ENCODE data around the gene DGCR2. TPM values are rescaled to one million over a fixed set of nuclear protein-coding genes. Genes with fewer than 3 reads are reported as not detected.

Gene DGCR2
- total RNA-seq, 3 donors from 2014 or later = 36.8 to 58.4 (median 42.9) TPM

DNA sequence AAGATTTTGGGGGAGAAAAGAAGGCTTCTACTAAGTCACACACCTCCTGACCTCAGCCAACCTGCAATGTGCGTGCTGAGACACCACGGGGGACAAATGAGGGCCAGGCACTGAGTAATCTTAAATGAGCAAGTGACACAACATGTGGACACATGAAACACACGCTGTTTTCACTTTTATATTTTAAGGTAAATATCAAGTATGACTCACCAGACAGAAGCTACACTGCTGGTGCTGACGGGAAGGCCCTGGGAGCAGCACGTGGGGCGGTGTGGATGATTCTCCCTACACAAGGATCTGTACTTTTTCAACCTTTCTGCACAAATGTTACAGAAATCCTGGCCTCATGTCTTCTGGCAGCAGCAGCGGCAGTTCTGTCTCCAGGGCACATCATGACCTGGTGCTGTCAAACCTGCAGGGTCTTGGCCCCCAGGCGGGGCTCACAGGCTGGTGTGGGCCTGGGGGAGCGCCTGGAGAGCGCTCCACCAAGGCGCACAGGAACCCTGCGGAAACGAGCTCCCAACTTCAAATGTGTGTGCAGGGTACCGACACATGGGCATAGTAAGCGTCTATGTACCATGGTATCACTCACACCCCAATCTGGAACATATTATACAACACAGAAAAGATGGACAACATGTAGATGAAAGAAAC lies 61.7 kb downstream of the DGCR2 start:
- TF ChIP-seq POLR2A (IDR thresholded peaks at IDR 0.05) (no peak), POLR2AphosphoS5 (IDR thresholded peaks at IDR 0.05) (no peak)
- TF ChIP-seq, protein P1, sequence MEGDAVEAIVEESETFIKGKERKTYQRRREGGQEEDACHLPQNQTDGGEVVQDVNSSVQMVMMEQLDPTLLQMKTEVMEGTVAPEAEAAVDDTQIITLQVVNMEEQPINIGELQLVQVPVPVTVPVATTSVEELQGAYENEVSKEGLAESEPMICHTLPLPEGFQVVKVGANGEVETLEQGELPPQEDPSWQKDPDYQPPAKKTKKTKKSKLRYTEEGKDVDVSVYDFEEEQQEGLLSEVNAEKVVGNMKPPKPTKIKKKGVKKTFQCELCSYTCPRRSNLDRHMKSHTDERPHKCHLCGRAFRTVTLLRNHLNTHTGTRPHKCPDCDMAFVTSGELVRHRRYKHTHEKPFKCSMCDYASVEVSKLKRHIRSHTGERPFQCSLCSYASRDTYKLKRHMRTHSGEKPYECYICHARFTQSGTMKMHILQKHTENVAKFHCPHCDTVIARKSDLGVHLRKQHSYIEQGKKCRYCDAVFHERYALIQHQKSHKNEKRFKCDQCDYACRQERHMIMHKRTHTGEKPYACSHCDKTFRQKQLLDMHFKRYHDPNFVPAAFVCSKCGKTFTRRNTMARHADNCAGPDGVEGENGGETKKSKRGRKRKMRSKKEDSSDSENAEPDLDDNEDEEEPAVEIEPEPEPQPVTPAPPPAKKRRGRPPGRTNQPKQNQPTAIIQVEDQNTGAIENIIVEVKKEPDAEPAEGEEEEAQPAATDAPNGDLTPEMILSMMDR (IDR thresholded peaks at IDR 0.05) = no peak
- intact Hi-C loops (cut with DNase I; ENCODE audit: low total_unique reads) = loop anchor here (5.0 kb wide), 1 partner anchor 33 kb away; no protein-coding TSS in a partner anchor
- Histone ChIP-seq H3K9me3 (no peaks in the 10 kb centered on the region), H3K4me1 (no peaks in the 10 kb centered on the region), H3K27me3 (no peaks in the 10 kb centered on the region), H3K27ac (no peak overlapping the region), H3K36me3 (no peaks in the 10 kb centered on the region), H3K4me3 (no peak overlapping the region)
- no peak for DNase-seq (ENCODE audit: low spot score in 2 of 2)

DNA sequence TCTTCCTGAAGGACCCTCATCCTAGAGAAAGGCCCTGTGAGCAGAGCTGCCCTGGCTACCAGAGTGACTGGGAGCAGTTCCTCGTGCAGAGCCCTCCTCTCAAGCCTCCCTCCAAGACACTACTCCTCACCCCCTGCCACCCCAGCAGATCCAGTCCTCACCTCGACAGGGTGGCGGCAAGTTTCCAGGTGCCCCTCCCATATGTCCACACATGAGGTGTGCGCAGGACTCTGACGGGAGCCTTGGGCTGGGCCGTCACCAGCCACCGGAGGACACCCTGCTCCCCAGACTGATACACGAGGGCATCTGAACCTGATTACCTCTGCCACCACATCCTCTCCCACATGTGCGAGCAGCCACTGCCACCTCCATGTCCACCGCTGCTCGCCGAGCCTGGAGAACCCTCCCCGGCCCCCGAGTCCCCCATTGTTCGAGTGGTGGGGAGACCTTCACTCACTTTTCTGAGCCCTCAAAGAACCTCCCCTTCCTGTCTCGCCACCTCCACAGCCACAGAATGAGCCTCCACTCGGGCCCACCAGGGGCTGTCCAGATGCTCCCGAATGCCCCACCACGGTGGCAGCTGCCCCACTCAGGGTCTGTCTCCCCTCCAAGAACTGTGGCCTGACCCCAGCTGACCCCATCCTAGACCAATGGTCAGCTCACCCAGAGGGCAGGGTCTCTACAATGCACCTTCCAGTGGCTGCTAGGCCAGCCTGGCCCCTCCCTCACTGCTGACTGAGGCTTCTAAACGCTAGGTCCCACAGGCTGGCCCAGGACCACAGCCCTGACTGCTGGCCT lies 62.5 kb downstream of the DGCR2 start:
- DNase-seq (ENCODE audit: low spot score in 2 of 2) = no peak
- Histone ChIP-seq H3K27ac (no peak overlapping the region), H3K9me3 (no peaks in the 10 kb centered on the region), H3K4me3 (no peak overlapping the region), H3K27me3 (no peaks in the 10 kb centered on the region), H3K4me1 (no peaks in the 10 kb centered on the region), H3K36me3 (no peaks in the 10 kb centered on the region)
- TF ChIP-seq, protein P1 (IDR thresholded peaks at IDR 0.05) = no peak
- TF ChIP-seq POLR2A (IDR thresholded peaks at IDR 0.05) (no peak), POLR2AphosphoS5 (IDR thresholded peaks at IDR 0.05) (no peak)
- intact Hi-C loops (cut with DNase I; ENCODE audit: low total_unique reads) = loop anchor here (5.0 kb wide), 1 partner anchor 32 kb away; no protein-coding TSS in a partner anchor

DNA sequence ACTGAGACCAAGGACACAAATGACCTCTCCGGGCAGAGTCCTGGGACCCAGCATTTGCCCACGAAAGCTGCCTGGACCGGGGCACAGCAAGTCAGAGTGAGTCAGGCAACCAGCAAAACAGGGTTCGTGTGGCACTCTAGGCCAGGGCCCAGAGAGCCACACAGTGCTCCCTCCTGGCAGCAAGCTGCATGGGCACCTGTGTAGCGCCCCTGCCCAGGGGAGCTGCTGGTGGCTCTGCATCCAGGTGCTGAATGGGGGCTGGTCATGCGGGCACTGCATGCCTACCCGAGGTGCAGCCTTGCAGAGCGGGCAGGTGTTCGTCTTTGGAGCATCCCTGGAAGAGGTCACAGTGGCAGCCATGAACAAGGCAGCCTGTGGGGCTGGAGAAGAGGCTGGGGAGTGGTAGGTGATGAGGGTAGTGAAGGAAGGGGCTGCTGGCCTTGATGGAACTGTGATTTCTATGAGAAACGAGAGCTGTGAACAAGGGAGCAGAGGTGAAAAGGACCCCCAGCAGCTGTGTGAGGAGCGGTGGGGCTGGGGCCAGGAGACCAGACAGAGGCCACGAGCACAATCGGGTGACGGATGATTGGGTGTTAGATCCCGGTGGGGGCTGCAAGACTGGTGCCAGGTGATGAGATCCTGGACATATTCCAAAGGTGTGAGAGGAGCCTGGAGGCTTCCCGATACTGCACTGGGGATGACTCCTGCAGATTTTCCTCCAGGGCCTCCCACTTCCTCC lies 63.3 kb downstream of the DGCR2 start:
- no peak for TF ChIP-seq POLR2A (IDR thresholded peaks at IDR 0.05)
- TF ChIP-seq, protein P1 (IDR thresholded peaks at IDR 0.05) = no peak
- TF ChIP-seq POLR2AphosphoS5 (IDR thresholded peaks at IDR 0.05) = no peak
- Histone ChIP-seq H3K9me3 (no peaks in the 10 kb centered on the region), H3K27me3 (no peaks in the 10 kb centered on the region), H3K4me1 (no peaks in the 10 kb centered on the region), H3K4me3 (no peak overlapping the region), H3K36me3 (no peaks in the 10 kb centered on the region), H3K27ac (no peak overlapping the region)
- DNase-seq (ENCODE audit: low spot score in 2 of 2) = no peak
- intact Hi-C loops (cut with DNase I; ENCODE audit: low total_unique reads) = no loop called here

DNA sequence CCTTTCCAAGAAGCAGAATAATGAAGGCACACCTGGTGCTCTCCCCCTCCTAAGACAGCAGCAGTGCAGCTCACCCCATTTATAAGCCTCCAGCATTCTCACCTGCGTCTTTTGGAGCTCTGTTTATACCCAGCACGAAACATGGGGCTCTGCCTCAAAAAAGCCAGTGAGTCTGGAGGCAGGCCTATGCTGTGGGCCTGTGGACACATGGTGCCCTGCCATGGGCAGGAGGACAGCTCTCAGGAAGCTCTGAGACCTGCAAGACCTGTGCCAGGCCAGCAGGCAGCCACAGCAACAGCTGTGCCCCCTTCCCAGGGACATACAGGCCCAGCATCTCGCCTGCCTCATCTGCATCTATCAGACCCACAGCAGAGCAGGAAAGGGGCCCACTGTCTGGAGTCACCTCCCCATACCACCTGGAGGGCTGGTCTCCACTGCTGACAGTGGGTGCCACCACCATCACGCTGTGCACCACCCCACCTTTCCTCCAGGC lies 64.2 kb downstream of the DGCR2 start:
- Histone ChIP-seq H3K36me3 (no peaks in the 10 kb centered on the region), H3K4me1 (no peaks in the 10 kb centered on the region), H3K27me3 (no peaks in the 10 kb centered on the region), H3K27ac (no peak overlapping the region), H3K9me3 (no peaks in the 10 kb centered on the region), H3K4me3 (no peak overlapping the region)
- intact Hi-C loops (cut with DNase I; ENCODE audit: low total_unique reads) = no loop called here
- DNase-seq (ENCODE audit: low spot score in 2 of 2) = no peak
- TF ChIP-seq, protein P1 (IDR thresholded peaks at IDR 0.05) = no peak
- TF ChIP-seq POLR2AphosphoS5 (IDR thresholded peaks at IDR 0.05) (no peak), POLR2A (IDR thresholded peaks at IDR 0.05) (no peak)
